IPS DF 19.7 (cell line): ENCODE results near the gene MEOX1.

ENCODE experiments used
- DNase-seq: peaks from one replicate; pipeline ENCODE4 v3.0.0-alpha.2; 2013; ENCODE audit warnings: low read depth, low spot score

Gene MEOX1

DNA sequence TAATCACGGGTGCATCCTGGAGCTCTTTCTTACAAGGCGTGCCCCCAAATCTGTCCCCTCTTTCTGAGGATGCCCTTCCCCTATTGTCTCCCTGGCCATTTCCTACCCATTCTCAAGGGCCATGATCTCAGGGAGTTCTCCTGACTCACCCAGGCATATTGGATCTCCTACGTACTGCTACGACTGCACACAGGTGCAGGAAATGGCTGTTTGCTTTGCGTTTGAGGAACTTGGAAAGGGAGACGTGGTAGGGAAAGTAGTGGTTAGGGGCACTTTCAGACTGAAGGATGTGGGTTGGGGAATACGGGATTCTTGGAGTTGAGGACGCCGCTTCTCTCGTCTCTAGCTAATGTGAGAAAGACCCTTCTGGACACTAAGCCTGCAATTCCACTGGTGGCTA, 18.7 kb upstream of the MEOX1 start:
- no peak for DNase-seq

DNA sequence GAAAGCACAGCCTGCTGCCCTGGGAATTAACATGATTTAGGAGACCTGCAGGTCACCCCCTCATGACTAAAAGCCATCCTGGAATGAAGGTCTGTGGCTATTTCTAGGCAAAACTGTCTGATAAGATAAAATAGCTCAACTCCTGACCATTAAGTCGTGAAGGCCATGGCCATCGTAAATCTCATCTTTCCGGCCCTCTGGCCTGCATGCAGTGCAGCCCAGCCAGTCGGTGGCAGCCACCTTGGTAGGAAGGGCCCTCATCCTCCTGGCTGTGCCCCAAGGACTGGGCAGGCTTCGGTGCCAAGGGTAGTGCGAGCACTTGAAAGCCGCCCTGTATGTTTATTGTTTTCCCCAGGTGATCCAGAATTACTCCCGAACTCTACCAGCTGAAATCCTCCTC, 18.2 kb upstream of the MEOX1 start:
- no peak for DNase-seq

DNA sequence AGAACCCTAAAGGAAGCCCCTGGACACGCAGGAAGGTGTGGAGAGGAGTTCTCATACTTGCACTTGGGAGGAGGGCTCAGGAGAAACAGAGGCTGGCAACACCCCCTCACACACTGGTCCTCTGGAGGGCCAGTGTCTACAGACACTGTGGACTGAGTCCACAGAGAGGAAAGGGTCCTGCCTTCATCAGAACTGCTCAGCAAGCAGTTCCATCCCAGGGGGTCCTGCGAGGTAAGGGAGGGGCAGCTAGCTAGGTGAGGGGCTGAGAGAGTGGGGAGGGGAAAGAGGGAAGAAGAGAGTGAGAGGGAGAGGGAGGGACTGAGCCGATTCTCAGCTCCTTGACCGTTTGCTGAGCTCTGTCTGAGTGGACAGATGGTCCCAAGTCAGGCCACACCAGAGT, 17.7 kb upstream of the MEOX1 start:
- DNase-seq: no peak

DNA sequence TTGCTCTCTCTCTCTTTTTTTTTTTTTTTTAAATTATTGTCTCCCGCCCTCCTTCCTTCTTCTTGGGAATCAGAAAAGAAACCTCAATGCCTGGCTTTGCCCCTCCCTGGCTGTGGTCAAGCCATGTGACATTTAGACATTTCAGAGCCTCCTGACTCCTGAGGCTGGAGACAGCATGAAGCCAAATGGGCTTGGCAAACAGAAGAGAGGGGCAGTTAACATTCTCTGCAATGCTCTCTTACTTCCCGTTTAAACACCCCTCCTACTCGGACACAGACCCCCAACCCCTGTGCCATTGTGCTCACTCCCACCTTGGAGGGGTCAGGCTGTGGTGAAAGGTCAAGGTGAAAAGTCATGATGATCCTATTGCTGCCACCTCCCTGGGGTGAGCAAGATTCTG, 14.7 kb upstream of the MEOX1 start:
- DNase-seq: no peak

DNA sequence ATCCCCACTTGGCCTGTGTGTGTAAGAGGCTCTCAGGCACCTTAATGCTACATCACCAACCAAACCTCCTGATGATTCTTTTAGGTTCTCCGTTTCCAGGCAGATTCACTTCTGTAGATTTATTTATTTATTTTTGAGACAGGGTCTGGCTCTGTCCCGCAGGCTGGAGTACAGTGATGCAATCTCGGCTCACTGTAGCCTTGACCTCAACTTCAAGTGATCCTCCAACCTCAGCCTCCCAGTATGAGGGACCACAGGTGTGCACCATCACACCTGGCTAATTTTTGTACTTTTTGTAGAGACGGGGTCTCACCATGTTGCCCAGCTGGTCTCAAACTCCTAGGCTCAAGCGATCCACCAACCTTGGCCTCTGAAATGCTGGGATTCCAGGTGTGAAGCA, 12.7 kb upstream of the MEOX1 start:
- no peak for DNase-seq

DNA sequence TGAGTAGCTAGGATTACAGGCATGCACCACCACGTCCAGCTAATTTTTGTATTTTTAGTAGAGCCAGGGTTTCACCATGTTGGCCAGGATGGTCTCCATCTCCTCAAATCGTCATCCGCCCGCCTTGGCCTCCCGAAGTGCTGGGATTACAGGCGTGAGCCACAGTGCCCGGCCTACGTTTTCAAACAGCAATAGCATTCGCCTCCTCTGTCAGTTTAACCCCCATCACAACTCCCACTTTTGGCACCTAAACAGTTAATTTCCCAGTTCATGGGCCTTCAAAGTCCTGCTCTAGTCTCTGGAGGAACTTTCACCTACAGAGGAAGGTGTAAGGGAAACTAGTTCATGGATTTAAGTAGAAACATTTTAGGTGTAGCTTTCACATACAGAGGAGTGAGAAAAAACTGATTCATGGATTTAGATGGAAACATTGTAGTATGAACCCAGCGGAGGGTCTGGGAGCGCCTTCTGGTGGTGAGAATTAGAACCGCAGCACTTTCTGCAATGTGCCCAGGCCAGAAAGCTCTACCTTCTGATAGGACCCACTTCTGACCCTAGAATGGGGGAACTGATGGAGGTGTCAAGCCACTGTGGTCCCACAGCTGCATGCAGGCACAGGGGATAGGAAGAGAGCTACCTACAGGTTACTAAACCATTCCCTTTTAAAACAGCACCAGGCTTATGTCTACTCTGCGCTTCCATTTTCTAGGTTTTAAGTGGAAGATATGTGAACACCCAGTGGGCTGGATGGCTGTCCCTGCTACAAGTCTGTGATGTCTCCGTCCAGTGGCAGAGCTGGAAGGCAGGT, 12.0 kb upstream of the MEOX1 start:
- DNase-seq: no peak

DNA sequence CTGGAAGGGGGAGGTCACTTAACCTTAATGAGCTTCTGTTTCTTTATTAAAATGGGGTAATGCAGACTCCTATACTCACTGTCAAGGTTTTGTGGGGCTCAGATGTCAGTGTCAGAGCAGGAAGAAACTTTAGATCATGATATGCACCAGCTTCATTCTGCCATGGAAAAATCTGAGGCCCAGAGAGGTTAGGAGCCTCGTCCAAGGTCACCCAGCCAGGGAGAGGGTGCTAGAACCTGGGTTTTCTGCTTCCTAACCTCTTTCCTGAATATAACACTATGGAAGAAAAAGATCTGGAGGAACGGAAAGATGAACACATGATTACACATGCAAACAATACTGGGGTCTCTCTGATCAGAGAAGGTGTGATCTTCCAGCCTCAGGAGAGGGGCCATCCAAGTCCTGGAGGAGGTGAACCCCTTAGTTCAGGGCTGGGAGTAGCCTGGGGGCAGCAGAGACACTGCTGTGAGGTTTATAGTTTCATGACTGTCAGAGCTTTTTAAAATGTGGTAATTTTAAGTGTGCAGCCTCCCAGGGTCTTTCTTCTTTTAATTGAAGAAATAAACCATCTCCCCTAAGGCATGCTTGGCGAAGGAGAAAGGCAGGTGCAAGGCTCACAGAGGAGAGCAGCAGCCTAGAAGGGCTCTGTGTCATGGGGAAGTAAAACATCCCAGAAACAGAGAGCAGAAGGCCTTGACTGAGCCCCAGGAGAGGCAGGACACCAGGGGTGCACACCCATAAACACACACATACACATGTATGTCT, 10.2 kb upstream of the MEOX1 start:
- no peak for DNase-seq

DNA sequence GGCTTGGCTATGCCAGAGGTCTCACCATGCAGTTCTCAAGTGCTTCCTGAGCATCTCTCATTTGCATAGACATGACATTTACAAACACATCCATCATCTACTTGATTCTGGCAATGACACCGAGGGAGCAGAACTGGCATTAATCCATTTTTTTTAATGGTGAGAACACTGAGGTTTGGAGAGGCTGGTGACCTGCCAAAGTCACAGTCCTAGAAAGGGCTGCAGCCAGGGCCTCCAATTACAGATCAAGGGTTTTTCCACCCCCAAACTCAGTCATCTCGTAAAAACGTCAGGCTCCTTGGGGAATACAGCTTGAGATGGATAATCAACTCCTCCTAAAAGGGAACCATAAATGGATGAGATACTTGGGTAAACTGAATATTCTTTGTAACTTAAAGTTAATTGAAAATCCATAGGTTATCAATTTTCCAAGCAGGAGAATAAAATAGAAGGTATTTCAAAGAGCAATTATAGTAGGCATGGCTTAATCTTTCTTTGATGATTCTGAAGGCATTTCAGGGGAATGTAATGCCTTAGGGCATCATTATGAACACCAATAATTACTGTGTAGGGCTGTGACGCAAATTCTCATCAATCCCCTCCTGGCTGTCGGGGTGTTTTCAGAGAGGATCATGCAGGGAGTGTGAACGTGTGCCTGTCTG, 9.4 kb upstream of the MEOX1 start:
- DNase-seq: no peak

DNA sequence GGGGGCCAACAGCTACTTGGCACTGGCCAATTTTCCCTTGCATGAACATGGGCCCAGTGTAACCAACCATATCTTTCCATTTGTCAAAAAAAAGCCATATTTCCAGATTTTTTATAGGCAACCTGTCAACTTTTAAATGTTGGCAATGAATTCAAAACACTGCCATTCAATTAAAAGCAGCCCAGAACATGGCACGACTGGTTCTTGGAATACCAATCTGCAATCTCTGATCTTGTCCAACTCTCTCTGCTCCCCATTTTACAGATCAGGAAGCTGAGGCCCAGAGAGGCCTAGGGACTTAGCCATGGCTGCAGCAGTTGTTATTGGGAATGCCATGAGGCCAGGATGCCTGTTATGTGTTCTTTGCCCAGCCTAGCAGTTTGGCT, 8.9 kb upstream of the MEOX1 start:
- DNase-seq: no peak

DNA sequence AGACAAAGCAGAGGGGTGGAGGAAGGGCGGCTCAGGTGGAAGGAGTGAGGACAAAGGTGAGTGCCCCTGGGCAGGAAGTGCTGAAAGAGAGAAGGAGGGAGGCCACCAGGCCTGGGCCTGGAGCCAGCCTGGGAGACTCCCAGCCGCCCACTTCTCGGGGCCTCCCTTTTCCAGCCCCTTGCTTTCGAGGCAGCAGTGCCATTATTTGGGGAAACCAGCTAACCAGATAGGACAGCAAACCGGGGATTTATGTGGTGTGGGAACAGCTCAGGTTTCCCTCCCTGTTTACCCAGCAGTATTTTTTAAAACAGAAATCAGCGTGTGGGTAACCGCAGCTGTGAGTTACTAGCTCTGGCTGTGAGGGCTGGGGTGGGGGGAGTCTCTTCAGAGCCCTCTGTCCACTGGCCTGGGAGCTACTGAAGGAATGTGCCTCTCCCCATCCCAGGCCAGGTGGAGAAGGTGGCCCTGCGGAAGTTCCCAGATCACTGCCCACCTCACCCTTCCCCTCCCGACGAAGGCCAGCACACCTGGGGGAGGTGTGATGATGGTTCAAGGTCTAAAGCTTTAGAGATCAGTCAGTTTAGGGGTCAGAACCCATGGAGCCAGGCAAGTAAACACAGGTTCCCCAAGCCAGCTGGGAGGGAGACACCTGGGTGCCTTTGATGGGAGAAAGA, 8.4 kb upstream of the MEOX1 start:
- no peak for DNase-seq

DNA sequence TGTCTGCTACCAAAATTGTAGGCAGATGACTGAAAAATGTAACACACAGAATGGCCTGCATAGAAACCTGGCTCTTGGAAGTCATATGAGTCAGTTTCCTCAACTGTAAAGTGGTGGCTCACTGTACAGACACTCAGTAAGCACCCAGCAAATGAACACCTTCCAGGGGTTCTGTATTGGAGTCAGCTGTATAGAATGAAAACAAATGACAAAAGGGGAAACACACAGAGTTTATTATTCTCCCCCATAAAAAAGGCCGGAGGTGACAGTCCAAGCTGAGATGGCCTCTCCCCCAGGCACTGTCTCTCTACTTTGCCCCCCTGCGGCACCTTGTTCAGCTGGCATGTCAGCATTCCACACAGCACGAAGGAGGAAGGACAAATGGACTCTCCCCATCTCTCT, 6.2 kb upstream of the MEOX1 start:
- DNase-seq: no peak

DNA sequence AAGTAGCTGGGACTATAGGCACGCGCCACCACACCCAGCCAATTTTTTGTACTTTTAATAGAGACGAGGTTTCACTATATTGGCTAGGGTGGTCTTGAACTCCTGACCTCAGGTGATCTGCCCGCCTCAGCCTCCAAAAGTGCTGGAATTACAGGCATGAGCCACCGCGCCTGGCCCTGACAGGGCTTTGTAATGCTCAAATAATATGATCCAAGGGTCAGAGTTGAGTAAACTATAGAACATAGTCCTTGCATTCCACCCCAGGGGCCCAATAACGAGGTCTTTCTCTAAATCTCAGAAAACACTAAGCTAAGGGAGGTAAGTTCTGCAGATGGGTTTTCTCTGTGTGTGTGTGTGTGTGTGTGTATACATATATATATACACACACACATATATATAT, 5.8 kb upstream of the MEOX1 start:
- no peak for DNase-seq

DNA sequence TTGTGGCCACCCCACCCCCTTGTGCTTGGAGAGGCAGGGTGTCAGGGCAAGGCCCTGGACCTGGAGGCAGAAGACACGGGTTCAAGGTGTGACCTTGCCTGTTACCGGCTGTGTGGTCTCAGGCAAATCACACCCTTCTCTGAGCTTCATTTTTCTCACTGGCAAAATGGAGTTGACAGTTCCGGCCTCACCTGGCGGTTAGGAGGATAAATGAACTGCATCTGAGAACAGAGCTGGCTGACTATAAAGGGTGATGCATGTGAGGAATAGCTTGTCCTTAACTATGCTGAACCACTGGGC, 4.2 kb upstream of the MEOX1 start:
- no peak for DNase-seq

DNA sequence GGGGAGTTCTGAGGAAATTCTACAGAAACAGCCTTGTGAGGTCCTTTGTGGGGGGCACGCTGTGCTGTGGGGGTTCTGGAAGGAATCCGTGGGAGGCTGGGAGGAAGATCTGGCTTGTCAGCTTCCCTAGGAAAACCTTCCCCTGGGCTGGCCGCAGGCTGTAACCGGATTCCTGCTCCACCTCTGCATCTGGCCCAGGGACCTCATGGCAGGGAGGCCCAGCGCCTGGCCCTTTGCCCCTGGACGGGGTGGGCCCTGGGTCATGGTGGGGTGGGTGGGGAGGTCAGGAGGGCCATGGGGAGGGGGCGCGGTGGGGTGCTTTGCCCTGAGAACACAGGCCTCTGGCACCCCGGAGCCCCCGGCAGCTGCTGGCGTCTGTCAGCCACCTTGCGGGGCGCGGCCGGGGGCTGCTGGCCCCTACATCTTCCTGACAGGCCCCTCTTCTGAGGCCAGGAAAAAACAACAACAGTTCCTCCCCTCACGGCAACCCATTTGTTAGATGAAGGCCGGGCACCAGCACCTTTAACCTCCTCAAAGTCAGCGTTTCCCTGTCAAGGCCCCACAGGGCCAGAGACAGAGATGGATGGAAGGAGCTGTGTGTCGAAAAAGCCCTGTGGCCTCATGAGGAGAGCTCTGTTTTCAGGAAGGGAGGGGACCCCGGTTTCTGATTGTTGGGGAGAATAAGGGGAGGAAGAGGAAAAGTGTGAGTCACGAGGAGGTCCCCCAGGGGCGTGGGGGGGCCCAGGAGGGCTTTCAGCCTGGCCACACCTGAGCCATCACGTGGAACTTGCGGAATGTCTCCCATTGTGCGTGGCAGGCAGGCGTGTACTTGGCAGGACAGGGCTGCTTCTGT, 3.6 kb upstream of the MEOX1 start:
- DNase-seq: no peak

DNA sequence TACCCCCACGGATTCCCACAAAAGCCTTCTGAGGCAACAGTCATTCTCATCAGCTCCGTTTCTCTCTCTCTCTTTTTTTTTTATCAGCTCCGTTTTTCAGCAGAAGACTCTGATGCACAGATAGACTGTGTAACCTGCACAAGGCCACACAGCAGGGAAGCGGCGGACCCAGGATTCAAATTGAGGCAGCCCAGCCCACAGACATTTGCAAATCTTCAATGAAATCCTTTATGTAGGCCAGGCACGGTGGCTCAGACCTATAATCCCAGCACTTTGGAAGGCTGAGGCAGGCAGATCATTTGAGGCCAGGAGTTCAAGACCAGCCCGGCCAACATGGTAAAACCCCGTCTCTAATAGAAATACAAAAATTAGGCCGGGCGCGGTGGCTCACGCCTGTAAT, 2.4 kb upstream of the MEOX1 start:
- no peak for DNase-seq

DNA sequence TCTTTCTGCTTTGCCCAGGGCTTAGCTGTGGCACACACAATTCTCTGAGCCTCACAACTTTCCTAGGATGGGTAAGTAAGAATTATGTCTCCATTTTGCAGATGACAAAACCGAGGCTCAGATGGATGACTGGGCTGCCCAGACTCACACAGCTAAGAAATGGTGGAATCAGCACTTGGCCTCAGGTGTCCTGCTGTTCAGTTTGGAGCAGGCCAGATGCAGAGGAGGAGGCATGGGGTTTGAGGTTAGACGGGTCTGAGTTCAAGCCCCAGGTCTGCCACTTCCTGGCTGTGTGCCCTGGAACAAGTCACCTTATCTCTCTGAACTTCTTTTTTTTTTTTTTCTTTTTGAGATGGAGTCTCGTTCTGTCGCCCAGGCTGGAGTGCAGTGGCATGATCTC, 1.7 kb upstream of the MEOX1 start:
- no peak for DNase-seq

DNA sequence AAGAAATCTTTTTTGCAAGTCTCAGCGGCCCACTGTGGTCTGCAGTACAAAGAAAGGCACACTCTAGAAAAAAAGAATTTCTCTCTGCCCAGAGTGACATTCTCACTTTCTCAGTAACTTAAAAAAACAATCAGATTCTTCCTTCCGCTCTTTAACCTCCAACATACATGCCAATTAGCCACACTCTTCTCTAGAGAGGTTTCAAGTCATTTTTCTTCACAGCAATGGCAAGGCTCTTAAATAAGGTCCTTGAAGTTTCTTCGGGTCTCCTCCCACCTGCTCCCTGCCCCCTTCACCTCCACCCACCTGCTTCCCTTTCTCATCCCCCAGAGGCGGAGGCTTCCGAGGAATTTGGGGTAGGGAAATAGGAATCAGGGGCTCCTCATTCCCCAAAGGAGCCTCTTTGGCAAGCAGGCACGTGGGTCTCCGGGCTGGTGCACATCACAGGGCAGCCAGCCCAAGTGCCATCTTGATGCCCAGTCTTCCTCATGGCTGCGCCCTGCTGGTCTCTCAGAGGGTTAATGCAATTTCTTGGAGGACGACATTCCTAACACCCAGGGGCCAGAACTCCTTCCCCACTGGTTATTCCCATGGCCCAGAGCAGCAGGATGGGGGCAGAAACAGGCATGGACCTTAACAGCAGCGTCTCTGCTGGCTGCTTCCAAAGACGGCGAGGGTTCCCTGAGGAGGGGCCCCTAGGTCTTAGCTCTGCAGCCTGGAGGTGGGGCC, 855 bp upstream of the MEOX1 start:
- DNase-seq: no peak

DNA sequence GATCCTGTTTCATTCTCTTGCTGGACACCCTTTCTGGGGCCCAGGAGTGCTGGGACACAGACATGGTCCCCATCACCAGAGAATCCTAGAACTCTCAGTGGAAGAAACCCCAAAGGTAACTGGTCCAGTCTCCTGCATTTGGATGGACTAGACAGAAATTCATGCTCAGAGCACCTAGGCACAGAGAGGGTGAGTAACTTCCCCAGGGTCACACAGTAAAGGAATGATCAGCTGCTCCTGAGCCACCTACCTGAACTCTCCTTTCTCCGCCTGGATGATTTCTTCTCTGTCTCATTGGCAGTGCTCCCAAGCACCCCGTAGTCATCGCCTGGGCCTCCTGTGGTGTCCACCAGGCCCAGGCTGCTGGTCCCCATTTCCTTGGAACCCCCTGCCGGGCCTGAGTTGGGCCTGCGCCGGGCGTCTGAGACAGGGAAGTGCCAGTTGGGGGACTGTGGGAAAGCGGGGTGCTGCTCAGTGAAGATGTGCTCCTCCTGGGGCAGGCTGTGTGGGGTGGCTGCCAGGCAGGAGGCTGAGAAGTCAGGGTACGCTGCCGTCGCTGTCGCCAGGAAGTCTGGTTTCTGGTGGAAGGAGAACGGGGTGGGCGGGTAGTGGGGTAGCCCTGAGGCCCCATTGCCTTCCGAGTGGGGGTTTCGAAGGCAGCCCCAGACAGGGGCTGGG, 767 bp downstream of the MEOX1 start:
- DNase-seq: no peak

DNA sequence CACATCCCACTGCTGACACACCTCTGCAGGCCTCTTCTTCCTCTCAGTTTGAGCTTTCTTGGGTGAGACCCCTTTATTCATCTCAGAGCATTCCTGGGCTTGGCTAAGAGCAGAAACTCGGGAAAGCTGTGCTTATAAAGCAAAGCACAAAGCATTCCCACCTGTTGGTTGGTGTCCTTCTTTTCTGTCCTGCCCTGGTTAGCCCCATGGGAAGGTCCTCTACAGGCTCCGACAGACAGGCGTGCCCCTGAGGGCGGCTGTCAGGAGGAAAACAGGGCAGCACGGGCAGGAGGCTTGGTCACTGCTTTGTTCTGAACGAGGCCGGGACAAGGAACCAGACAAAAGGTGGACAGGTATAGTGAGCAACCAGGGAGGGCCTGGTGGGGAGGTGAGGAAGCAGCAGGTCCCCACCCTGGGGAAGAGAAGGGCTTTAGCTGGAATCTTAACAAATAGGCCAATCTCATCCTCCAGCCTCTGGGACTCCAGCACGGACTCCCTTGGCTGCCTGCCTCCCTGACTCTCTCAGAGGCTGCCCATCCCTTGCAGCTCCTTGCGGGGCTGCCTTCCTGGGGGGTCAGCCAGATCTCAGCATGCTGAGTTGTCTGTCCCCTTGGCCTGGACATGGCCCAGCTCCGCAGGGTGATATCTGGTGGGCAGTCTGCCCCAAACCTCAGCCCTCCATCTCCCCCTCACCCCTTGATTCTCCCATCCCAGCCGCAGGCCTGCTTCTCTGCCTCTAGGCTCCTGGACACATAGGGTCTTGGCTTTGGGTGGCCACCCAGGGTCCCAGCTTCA, 1.7 kb downstream of the MEOX1 start:
- DNase-seq: no peak
